H9 (cell line): Measurements from ENCODE around the gene ZNF3. TPM values are rescaled to one million over a fixed set of nuclear protein-coding genes. Genes with fewer than 3 reads are reported as not detected.

ENCODE experiments used
- DNase-seq: peaks from one replicate; pipeline ENCODE4 v3.0.0-alpha.2; 2017
- H2AFZ ChIP-seq: one replicate; pipeline ENCODE4 v1.6.1; 2013; ENCODE audit warnings: mild to moderate bottlenecking, low read length, control low read depth, moderate library complexity
- H2AK5ac ChIP-seq: 2 replicates; pipeline ENCODE4 v1.6.1; 2013; ENCODE audit warnings: low read length, control low read depth, mixed read lengths; ENCODE audit not compliant: insufficient read length
- H2BK120ac ChIP-seq: one replicate; pipeline ENCODE4 v1.6.1; 2013; ENCODE audit warnings: low read depth, mild to moderate bottlenecking, low read length, control low read depth, inconsistent platforms; ENCODE audit not compliant: poor library complexity, severe bottlenecking
- H2BK12ac ChIP-seq: 2 replicates; pipeline ENCODE4 v1.6.1; 2013; ENCODE audit warnings: low read length, control low read depth, mixed read lengths, low read depth; ENCODE audit not compliant: insufficient read length
- H2BK15ac ChIP-seq: 2 replicates; pipeline ENCODE4 v1.6.1; 2013; ENCODE audit warnings: low read depth, low read length, control low read depth
- H2BK20ac ChIP-seq: one replicate; pipeline ENCODE4 v1.6.1; 2013; ENCODE audit warnings: low read depth, mild to moderate bottlenecking, low read length, control low read depth, inconsistent platforms; ENCODE audit not compliant: poor library complexity, severe bottlenecking
- H2BK5ac ChIP-seq: 2 replicates; pipeline ENCODE4 v1.6.1; 2013; ENCODE audit warnings: low read length, control low read depth, mixed read lengths; ENCODE audit not compliant: insufficient read length
- H3K14ac ChIP-seq: 2 replicates; pipeline ENCODE4 v1.6.1; 2013; ENCODE audit warnings: low read length, control low read depth; ENCODE audit not compliant: insufficient read depth
- H3K18ac ChIP-seq: 2 replicates; pipeline ENCODE4 v1.6.1; 2013; ENCODE audit warnings: low read depth, mild to moderate bottlenecking, mixed read lengths, low read length, control low read depth; ENCODE audit not compliant: insufficient read length
- H3K23ac ChIP-seq: 2 replicates; pipeline ENCODE4 v1.6.1; 2013; ENCODE audit warnings: low read length, control low read depth, mixed read lengths, low read depth; ENCODE audit not compliant: insufficient read length
- H3K23me2 ChIP-seq: 2 replicates; pipeline ENCODE4 v1.6.1; 2013; ENCODE audit warnings: low read depth, mild to moderate bottlenecking, mixed read lengths, low read length, control low read depth; ENCODE audit not compliant: insufficient read length, poor library complexity, severe bottlenecking
- H3K27ac ChIP-seq: 2 replicates; pipeline ENCODE4 v1.5.1; 2013; ENCODE audit warnings: low read length, control low read depth, mixed read lengths, low read depth; ENCODE audit not compliant: insufficient read length
- H3K27me3 ChIP-seq: 2 replicates; pipeline ENCODE4 v1.6.1; 2013; ENCODE audit warnings: low read length, control low read depth, inconsistent platforms; ENCODE audit not compliant: insufficient read depth
- H3K4ac ChIP-seq: 2 replicates; pipeline ENCODE4 v1.6.1; 2013; ENCODE audit warnings: low read depth, mild to moderate bottlenecking, control low read depth, inconsistent platforms, low read length, moderate library complexity
- H3K4me1 ChIP-seq: 2 replicates; pipeline ENCODE4 v1.6.1; 2013; ENCODE audit warnings: low read length, control low read depth, inconsistent platforms; ENCODE audit not compliant: insufficient read depth
- H3K4me2 ChIP-seq: 2 replicates; pipeline ENCODE4 v1.6.1; 2013; ENCODE audit warnings: low read length, control low read depth, mixed read lengths; ENCODE audit not compliant: insufficient read length, insufficient read depth
- H3K56ac ChIP-seq: 2 replicates; pipeline ENCODE4 v1.6.1; 2013; ENCODE audit warnings: low read depth, mild to moderate bottlenecking, mixed read lengths, low read length, control low read depth; ENCODE audit not compliant: insufficient read length
- H3K79me1 ChIP-seq: 2 replicates; pipeline ENCODE4 v1.6.1; 2013; ENCODE audit warnings: low read depth, mild to moderate bottlenecking, moderate library complexity, low read length, control low read depth, inconsistent platforms; ENCODE audit not compliant: insufficient read depth, poor library complexity, severe bottlenecking
- H3K79me2 ChIP-seq: 2 replicates; pipeline ENCODE4 v1.6.1; 2013; ENCODE audit warnings: low read length, control low read depth, inconsistent platforms; ENCODE audit not compliant: insufficient read depth
- H3K9ac ChIP-seq: 2 replicates; pipeline ENCODE4 v1.6.1; 2013; ENCODE audit warnings: low read length, control low read depth, mixed read lengths; ENCODE audit not compliant: insufficient read length; ENCODE audit errors: extremely low read depth
- H3K9me3 ChIP-seq: one replicate; pipeline ENCODE4 v1.6.1; 2013; ENCODE audit warnings: low read depth, low read length, inconsistent platforms; ENCODE audit not compliant: control insufficient read depth
- H3T11ph ChIP-seq: one replicate; pipeline ENCODE4 v1.6.1; 2013; ENCODE audit warnings: mild to moderate bottlenecking, low read length, control low read depth, inconsistent platforms
- H4K20me1 ChIP-seq: one replicate; pipeline ENCODE4 v1.6.1; 2013; ENCODE audit not compliant: control insufficient read depth, insufficient read length, insufficient read depth
- H4K5ac ChIP-seq: 2 replicates; pipeline ENCODE4 v1.6.1; 2013; ENCODE audit warnings: low read depth, mild to moderate bottlenecking, mixed read lengths, low read length, control low read depth; ENCODE audit not compliant: insufficient read length
- H4K8ac ChIP-seq: replicated peaks from 2 replicates; pipeline ENCODE4 v1.6.1; 2013; ENCODE audit warnings: low read length, control low read depth, mixed read lengths, low read depth; ENCODE audit not compliant: insufficient read length
- H4K91ac ChIP-seq: 2 replicates; pipeline ENCODE4 v1.6.1; 2013; ENCODE audit warnings: low read depth, mild to moderate bottlenecking, moderate library complexity, mixed read lengths, low read length, control low read depth; ENCODE audit not compliant: insufficient read length
- H3K27ac Mint-ChIP-seq, 3 experiments: 2 replicates in 2 of 3; 3 replicates in 1 of 3; pipeline ENCODE4 v1.8.0; 2020 to 2021; ENCODE audit warnings: mixed read lengths in 3 of 3, mild to moderate bottlenecking in 1 of 3, moderate library complexity in 1 of 3
- H3K27me3 Mint-ChIP-seq: 2 replicates; pipeline ENCODE4 v1.8.0; 2021; ENCODE audit warnings: low read depth, mild to moderate bottlenecking, moderate library complexity, mixed read lengths
- H3K36me3 Mint-ChIP-seq, 3 experiments: 2 replicates in 2 of 3; 3 replicates in 1 of 3; pipeline ENCODE4 v1.8.0; 2020 to 2021; ENCODE audit warnings: low read depth in 3 of 3, mixed read lengths in 3 of 3; ENCODE audit not compliant: insufficient read depth in 1 of 3
- H3K4me1 Mint-ChIP-seq, 2 experiments: 2 replicates each; pipeline ENCODE4 v1.8.0; 2020; ENCODE audit warnings: mixed read lengths in 2 of 2
- H3K4me3 Mint-ChIP-seq, 2 experiments: 2 replicates in 1 of 2; 3 replicates in 1 of 2; pipeline ENCODE4 v1.8.0; 2020 to 2021; ENCODE audit warnings: mild to moderate bottlenecking in 2 of 2, mixed read lengths in 2 of 2, moderate library complexity in 1 of 2
- H3K9me3 Mint-ChIP-seq, 2 experiments: 2 replicates in 1 of 2; 3 replicates in 1 of 2; pipeline ENCODE4 v1.8.0; 2020; ENCODE audit warnings: mild to moderate bottlenecking in 2 of 2, mixed read lengths in 2 of 2, moderate library complexity in 1 of 2
- CTCF ChIP-seq: fragments of 200-600 bp; sonication (generic); conservative IDR thresholded peaks from 3 replicates; pipeline ENCODE4 v1.8.0; 2021; ENCODE audit warnings: antibody characterized with exemption, mild to moderate bottlenecking
- WGBS: extraction: QIAGEN DNeasy Blood & Tissue Kit; methylation state at CpG from one replicate; pipeline ENCODE4 v1.1.7; 2013; ENCODE audit warnings: missing lambda C conversion rate, low lambda C conversion rate, mixed read lengths; ENCODE audit not compliant: insufficient read length; ENCODE audit errors: extremely low coverage; 5-methylcytosine and 5-hydroxymethylcytosine counted together
- total RNA-seq: library from RNA; stranded (reverse); gene quantifications from 2 replicates; pipeline ENCODE4 v1.2.1, GENCODE V29; 2021

Gene ZNF3
- total RNA-seq, 1 experiment from 2014 or later, result 60.4 TPM

- Histone ChIP-seq H3K4me1 (no peaks in the 10 kb centered on the region), H2BK15ac (no peak overlapping the region), H4K5ac (no peak overlapping the region), H3K9ac (no peak overlapping the region), H2AFZ (no peak overlapping the region), H3K27ac (no peak overlapping the region), H3K9me3 (no peaks in the 10 kb centered on the region), H3K23me2 (no peaks in the 10 kb centered on the region), H3K79me2 (no peaks in the 10 kb centered on the region), H3K79me1 (no peaks in the 10 kb centered on the region), H3K56ac (no peak overlapping the region), H3T11ph (no peak overlapping the region), H2BK120ac (no peak overlapping the region), H2AK5ac (no peak overlapping the region), H4K91ac (no peak overlapping the region), H2BK20ac (no peak overlapping the region), H2BK5ac (no peak overlapping the region), H3K27me3 (no peaks in the 10 kb centered on the region), H3K4me2 (no peak overlapping the region), H3K18ac (no peak overlapping the region), H3K14ac (no peak overlapping the region), H4K8ac (no peak overlapping the region), H4K20me1 (no peaks in the 10 kb centered on the region), H2BK12ac (no peak overlapping the region), H3K23ac (no peak overlapping the region), H3K4ac (no peak overlapping the region)
- Mint-ChIP-seq H3K36me3 (peaks cover 56 to 80% (median 75%) of the 10 kb centered on the region in 3 experiments), H3K9me3 (no peaks in the 10 kb centered on the region), H3K27ac (peak overlapping the region in 1 of 3 experiments; percentile 8; a peak in 2 of 7 replicates), H3K4me3 (no peak overlapping the region), H3K4me1 (0 out of 4 replicates have a peak, but pooled peaks cover 0 to 3% of the 10 kb centered on the region in 2 experiments), H3K27me3 (no peaks in the 10 kb centered on the region)
- no peak for DNase-seq
- WGBS, result no CpG with 5 or more reads among the region's 7 CpGs
- TF ChIP-seq CTCF, result no peak
These were observed 29.6 kb upstream of the ZNF3 start for GRCh38 chr7:100111156-100111555.
